Naive thymus-derived CD8-positive, alpha-beta T cell (primary cell): ENCODE data around the gene SLC11A2. TPM values are rescaled to one million over a fixed set of nuclear protein-coding genes. Genes with fewer than 3 reads are reported as not detected.
"Not testable (repeated sequence)": the region's sequence is repeated elsewhere in the genome, so short reads cannot be mapped to it uniquely, and the experiment has no call there.

ENCODE experiments used
- ATAC-seq, 2 donors: fragments of 150-1000 bp; cut with Tn5 transposase in 1 of 2; sonication (Bioruptor Pico), chemical (Tn5 transposase) in 1 of 2; 1 replicate in 1 of 2; 2 replicates in 1 of 2; pipeline ENCODE4 v1.10.0; 2021; ENCODE audit warnings: mild to moderate bottlenecking in 2 of 2, moderate library complexity in 2 of 2
- POLR2A ChIA-PET: fragments of 350-600 bp; sonication (Branson Sonifier 250); formaldehyde crosslinking; loops from one replicate; lab custom pipeline; 2021; ENCODE audit warnings: antibody characterized with exemption; lab: Charles Lee
- DNase-seq, 10 donors: peaks; one replicate each; pipeline versions ENCODE4 v3.0.0 to v3.0.0-alpha.2; 2020 to 2022
- H3K27ac Mint-ChIP-seq, 10 donors: one replicate each; pipeline ENCODE4 v1.8.0; 2020 to 2022; ENCODE audit warnings: mild to moderate bottlenecking in 10 of 10, mixed read lengths in 10 of 10, moderate library complexity in 4 of 10, inconsistent platforms in 1 of 10
- H3K27me3 Mint-ChIP-seq, 5 donors: one replicate each; pipeline ENCODE4 v1.8.0; 2021 to 2022; ENCODE audit warnings: mixed read lengths in 5 of 5
- H3K36me3 Mint-ChIP-seq, 3 donors: one replicate each; pipeline ENCODE4 v1.8.0; 2020 to 2022; ENCODE audit warnings: mixed read lengths in 3 of 3, mild to moderate bottlenecking in 2 of 3, inconsistent platforms in 1 of 3
- H3K4me1 Mint-ChIP-seq, 4 donors: one replicate each; pipeline ENCODE4 v1.8.0; 2021 to 2022; ENCODE audit warnings: mixed read lengths in 4 of 4
- H3K4me3 Mint-ChIP-seq, 10 donors: one replicate each; pipeline ENCODE4 v1.8.0; 2020 to 2022; ENCODE audit warnings: mild to moderate bottlenecking in 10 of 10, mixed read lengths in 10 of 10, moderate library complexity in 6 of 10, inconsistent platforms in 1 of 10
- H3K9me3 Mint-ChIP-seq, 9 donors: one replicate each; pipeline ENCODE4 v1.8.0; 2020 to 2022; ENCODE audit warnings: mixed read lengths in 9 of 9, mild to moderate bottlenecking in 3 of 9, inconsistent platforms in 1 of 9, moderate library complexity in 1 of 9
- polyA plus RNA-seq, 3 donors: library from polyadenylated mRNA; unstranded; fragments of 300-500 nt; fragmentation: Illumina TruSeq; gene quantifications; one replicate each; pipeline ENCODE4 v1.2.3, GENCODE V29; 2021
- total RNA-seq, 8 experiments: library from RNA in 2 of 8; stranded (reverse) in 2 of 8; gene quantifications; one replicate each; pipeline ENCODE4 v1.2.3 and lab custom pipeline; 2021 to 2026

The SLC11A2 gene
- total and polyA plus RNA-seq, 5 experiments from 2014 or later: 6.9 to 70.2 (median 17.2) TPM

DNA sequence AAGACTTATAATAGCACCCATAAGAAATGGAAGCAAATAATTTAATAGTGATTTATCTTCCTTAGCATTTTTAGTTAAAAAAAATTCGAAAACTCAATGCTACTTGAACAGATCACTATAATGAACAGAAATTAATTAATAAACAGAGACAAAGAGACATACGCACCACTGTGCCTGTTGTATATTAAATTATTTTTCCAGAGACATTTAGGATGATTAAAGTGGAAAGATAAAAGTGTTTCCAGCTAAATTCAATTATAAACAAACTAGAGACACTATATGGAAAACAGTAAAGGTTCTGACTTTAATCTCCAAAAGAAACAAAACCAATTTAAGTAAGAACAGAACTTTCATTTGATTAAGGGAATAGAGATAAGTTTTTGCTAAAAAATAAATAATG, 70.5 kb downstream of the SLC11A2 start:
- peaks cover 0 to 3% (median 0%) of the 10 kb centered on the region in 3 donors for H3K36me3 Mint-ChIP-seq
- H3K4me1 Mint-ChIP-seq: peaks cover 2 to 9% (median 8%) of the 10 kb centered on the region in 4 donors
- no peak overlapping the region for H3K4me3 Mint-ChIP-seq
- no peak for DNase-seq
- no peak overlapping the region for H3K27ac Mint-ChIP-seq
- ATAC-seq: no peak
- H3K27me3 Mint-ChIP-seq: no peaks in the 10 kb centered on the region
- no peaks in the 10 kb centered on the region for H3K9me3 Mint-ChIP-seq
- POLR2A ChIA-PET: no interaction called here

GRCh38 chr12:50955288-50955687, 70.9 kb downstream of the SLC11A2 start:
- H3K36me3 Mint-ChIP-seq: peaks cover 0 to 3% (median 0%) of the 10 kb centered on the region in 3 donors
- POLR2A ChIA-PET: no interaction called here
- H3K27me3 Mint-ChIP-seq: no peaks in the 10 kb centered on the region
- no peak overlapping the region for H3K4me3 Mint-ChIP-seq
- no peak for DNase-seq
- H3K9me3 Mint-ChIP-seq: no peaks in the 10 kb centered on the region
- ATAC-seq: no peak
- H3K27ac Mint-ChIP-seq: no peak overlapping the region
- peaks cover 0 to 5% (median 4%) of the 10 kb centered on the region in 4 donors for H3K4me1 Mint-ChIP-seq

DNA sequence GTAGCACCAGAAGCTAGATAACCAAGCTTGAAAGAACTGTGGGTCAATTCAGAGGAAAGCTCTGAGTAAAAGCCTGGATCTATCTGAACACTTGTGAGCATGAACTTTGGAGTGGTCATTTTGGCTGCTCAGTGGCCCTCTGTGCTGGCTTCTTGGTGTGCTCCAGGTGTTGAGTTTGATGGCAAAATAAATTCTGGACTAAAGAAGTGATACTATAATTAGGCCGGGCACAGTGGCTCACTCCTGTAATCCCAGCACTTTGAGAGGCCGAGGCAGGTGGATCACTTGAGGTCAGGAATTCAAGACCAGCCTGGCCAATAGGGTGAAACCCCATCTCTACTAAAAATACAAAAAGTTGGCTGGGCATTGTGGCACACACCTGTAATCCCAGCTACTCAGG, 71.4 kb downstream of the SLC11A2 start:
- H3K4me1 Mint-ChIP-seq, ATAC-seq, DNase-seq, H3K27me3 Mint-ChIP-seq, H3K9me3 Mint-ChIP-seq, H3K36me3 Mint-ChIP-seq, H3K4me3 Mint-ChIP-seq, POLR2A ChIA-PET: not testable (repeated sequence)
- H3K27ac Mint-ChIP-seq: peak overlapping the region in 1 of 10 donors; percentile 43

DNA sequence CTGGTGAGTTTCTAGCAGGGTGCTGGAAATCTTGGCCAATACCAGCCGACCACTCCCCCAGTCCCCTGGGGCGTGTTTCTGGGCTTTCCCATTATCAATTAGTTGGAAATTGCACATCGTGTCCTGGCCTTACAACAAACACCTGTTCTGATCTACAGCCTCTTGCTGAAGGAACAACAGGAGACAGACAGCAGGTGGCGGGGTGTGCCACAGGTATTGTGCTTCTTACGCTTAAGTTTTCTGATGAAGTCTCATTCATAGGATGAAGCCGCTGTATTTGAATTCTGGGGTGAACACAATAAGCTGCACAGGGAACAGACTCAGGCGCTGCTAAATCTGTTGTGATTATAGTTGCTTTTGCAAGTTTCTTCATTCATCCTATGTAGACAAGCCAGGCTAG, 73.1 kb downstream of the SLC11A2 start:
- no peak for DNase-seq
- POLR2A ChIA-PET: no interaction called here
- H3K9me3 Mint-ChIP-seq: no peaks in the 10 kb centered on the region
- peaks cover 0 to 2% (median 0%) of the 10 kb centered on the region in 4 donors for H3K4me1 Mint-ChIP-seq
- no peak overlapping the region for H3K4me3 Mint-ChIP-seq
- no peak for ATAC-seq
- peaks cover 0 to 3% (median 2%) of the 10 kb centered on the region in 3 donors for H3K36me3 Mint-ChIP-seq
- H3K27ac Mint-ChIP-seq: no peak overlapping the region
- no peaks in the 10 kb centered on the region for H3K27me3 Mint-ChIP-seq

- no peak within 1 kb of the TSS for H3K27ac Mint-ChIP-seq
- POLR2A ChIA-PET: no interaction called here
- DNase-seq: no peak
- H3K36me3 Mint-ChIP-seq: peaks cover 0 to 3% (median 3%) of the 10 kb centered on the region in 3 donors
- no peak within 1 kb of the TSS for H3K4me3 Mint-ChIP-seq
- peaks cover 0 to 2% (median under 1%) of the 10 kb centered on the region in 4 donors for H3K4me1 Mint-ChIP-seq
- no peaks in the 10 kb centered on the region for H3K27me3 Mint-ChIP-seq
- no peaks in the 10 kb centered on the region for H3K9me3 Mint-ChIP-seq
- no peak for ATAC-seq
Observed at GRCh38 chr12:50952510-50952909, 73.7 kb downstream of the SLC11A2 start, which contains the start of gene HIGD1C. Gene HIGD1C, plus strand, starts transcription at chr12:50952544. Its CDS starts 1,455 bp downstream, at chr12:50953999.

GRCh38 chr12:50951112-50951511, 75.1 kb downstream of the SLC11A2 start:
- H3K27me3 Mint-ChIP-seq: no peaks in the 10 kb centered on the region
- no peak for ATAC-seq
- H3K4me1 Mint-ChIP-seq: peaks cover 0 to 2% (median under 1%) of the 10 kb centered on the region in 4 donors
- no peak overlapping the region for H3K4me3 Mint-ChIP-seq
- no peak for DNase-seq
- H3K36me3 Mint-ChIP-seq: peaks cover 0 to 3% (median 3%) of the 10 kb centered on the region in 3 donors
- POLR2A ChIA-PET: no interaction called here
- no peaks in the 10 kb centered on the region for H3K9me3 Mint-ChIP-seq
- no peak overlapping the region for H3K27ac Mint-ChIP-seq

- Mint-ChIP-seq H3K36me3 (peaks cover 0 to 3% (median 3%) of the 10 kb centered on the region in 3 donors), H3K4me1 (peaks cover 0 to 2% (median under 1%) of the 10 kb centered on the region in 4 donors), H3K9me3 (no peaks in the 10 kb centered on the region), H3K27ac (no peak overlapping the region), H3K4me3 (no peak overlapping the region), H3K27me3 (no peaks in the 10 kb centered on the region)
- no peak for DNase-seq
- ATAC-seq: no peak
- POLR2A ChIA-PET: no interaction called here
Observed at GRCh38 chr12:50949801-50950302, 76.3 kb downstream of the SLC11A2 start.

DNA sequence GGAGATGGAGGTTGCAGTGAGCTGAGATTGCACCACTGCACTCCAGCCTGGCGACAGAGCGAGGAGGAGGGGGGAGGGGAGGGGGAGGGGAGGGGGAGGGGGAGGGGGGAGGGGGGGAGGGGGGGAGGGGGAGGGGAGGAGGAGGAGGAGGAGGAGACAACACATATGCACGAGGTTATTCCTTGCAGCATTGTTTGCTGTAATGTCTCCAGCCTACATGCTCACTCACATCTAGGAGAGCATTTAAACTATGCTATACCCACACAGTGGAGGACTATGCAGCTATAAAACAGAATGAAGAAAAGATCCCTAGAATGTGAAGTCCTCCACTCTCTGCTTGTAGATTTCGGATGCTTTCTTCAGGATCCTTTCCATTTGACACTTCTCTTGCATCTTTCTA, 77.4 kb downstream of the SLC11A2 start:
- Mint-ChIP-seq H3K9me3 (no peaks in the 10 kb centered on the region), H3K4me1 (peaks cover 0 to 2% (median under 1%) of the 10 kb centered on the region in 4 donors)

GRCh38 chr12:50947933-50948626, 78.1 kb downstream of the SLC11A2 start:
- Mint-ChIP-seq H3K27ac (no peak overlapping the region), H3K27me3 (no peaks in the 10 kb centered on the region), H3K4me1 (peaks cover 0 to 2% (median 1%) of the 10 kb centered on the region in 4 donors), H3K36me3 (peaks cover 0 to 3% (median 0%) of the 10 kb centered on the region in 3 donors), H3K4me3 (no peak overlapping the region), H3K9me3 (no peaks in the 10 kb centered on the region)
- DNase-seq (no peak), ATAC-seq (no peak)
- POLR2A ChIA-PET: no interaction called here

More for the DNA sequence above, 77.4 kb downstream of the SLC11A2 start:
- POLR2A ChIA-PET: interaction anchor here (0.7 kb wide), 1 partner anchor 22 kb away, joined by 5 read pairs; no protein-coding TSS in a partner anchor
- Mint-ChIP-seq H3K36me3 (peaks cover 0 to 3% (median 3%) of the 10 kb centered on the region in 3 donors), H3K27ac (peak overlapping the region in 1 of 10 donors; percentile 89), H3K4me3 (no peak overlapping the region), H3K27me3 (no peaks in the 10 kb centered on the region)
- ATAC-seq (no peak), DNase-seq (no peak)

GRCh38 chr12:50937653-50938052, 88.5 kb downstream of the SLC11A2 start:
- ATAC-seq (no peak), DNase-seq (no peak)
- H3K9me3 Mint-ChIP-seq: peaks cover 0 to 14% (median 0%) of the 10 kb centered on the region in 9 donors
- H3K27me3 Mint-ChIP-seq: no peaks in the 10 kb centered on the region
- H3K4me3 Mint-ChIP-seq: no peak overlapping the region
- peaks cover 0 to 12% (median 7%) of the 10 kb centered on the region in 3 donors for H3K36me3 Mint-ChIP-seq
- POLR2A ChIA-PET: no interaction called here
- peaks cover 4 to 31% (median 14%) of the 10 kb centered on the region in 4 donors for H3K4me1 Mint-ChIP-seq
- no peak overlapping the region for H3K27ac Mint-ChIP-seq

DNA sequence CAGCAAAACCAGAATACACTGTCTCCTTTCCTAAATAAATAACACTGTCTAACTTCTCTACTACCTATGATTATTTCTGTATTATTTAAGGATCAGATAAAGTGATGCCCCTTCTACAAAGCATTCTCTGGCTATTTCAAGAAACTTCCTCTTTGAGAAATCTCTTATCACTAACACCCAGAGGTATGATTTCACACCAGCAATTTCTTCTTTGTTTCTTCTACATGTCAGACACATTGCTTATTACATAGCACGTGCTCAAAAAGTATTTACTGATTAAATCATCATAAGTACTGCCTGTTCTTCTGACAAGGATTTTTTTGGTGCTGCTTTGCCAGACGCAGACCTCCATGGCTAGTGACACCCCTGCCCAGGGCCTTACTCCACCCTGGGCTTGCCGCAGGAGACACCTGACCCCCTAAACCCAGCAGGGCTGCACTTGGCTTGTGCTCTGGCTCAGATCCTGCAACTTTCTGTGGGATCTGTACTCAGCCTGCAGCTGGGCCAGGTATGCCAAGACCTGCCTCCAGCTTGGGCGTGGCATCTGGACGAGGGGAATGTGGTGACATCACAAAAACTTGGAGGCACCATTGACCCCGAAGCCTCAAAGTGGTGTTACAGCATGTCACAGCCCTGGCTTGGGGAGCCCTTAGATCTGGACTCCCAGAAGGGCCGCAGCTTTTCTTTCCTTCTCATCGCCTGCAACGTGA, 89.2 kb downstream of the SLC11A2 start:
- H3K27me3 Mint-ChIP-seq: no peaks in the 10 kb centered on the region
- ATAC-seq: no peak

DNA sequence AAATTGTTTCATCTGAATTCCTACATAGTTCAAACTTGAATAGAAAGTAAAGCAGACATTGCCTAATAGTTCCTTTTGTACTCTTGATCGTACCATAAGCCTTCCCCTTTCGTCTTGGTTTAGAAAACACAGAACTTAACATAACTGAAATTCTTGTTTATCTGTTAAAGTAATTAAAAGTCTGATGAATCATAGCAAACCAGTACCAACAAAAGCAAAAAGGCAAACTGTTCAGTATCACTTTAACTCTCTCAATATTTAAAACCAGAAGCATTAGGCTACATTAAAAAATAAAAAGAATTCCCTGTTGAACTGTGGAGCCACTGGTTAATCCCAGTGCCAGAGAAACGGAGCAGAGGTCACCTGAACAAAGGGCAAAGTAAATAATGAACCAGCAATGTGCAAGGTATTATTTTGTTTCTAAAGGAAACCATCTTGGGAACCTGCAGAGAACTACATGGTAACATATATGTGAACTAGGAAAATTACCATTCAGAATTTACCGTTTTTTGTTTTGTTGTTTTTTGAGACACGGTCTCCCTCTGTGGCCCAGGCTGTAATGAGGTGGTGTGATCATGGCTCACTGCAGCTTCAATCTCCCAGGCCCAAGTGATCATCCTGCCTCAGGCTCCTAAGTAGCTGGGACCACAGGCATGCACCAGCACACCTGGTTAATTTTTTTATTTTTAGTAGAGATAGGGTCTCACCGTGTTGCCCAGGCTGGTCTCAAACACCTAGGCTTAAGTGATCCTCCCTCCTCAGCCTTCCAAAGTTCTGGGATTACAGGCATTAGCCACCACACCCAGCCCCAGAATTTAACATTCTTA, 91.0 kb downstream of the SLC11A2 start:
- peaks cover 0 to 14% (median 0%) of the 10 kb centered on the region in 9 donors for H3K9me3 Mint-ChIP-seq
- no peaks in the 10 kb centered on the region for H3K27me3 Mint-ChIP-seq
- H3K36me3 Mint-ChIP-seq: peaks cover 0 to 16% (median 16%) of the 10 kb centered on the region in 3 donors
- DNase-seq: no peak
- POLR2A ChIA-PET: no interaction called here
- H3K4me1 Mint-ChIP-seq: peaks cover 4 to 36% (median 15%) of the 10 kb centered on the region in 4 donors
- no peak overlapping the region for H3K4me3 Mint-ChIP-seq
- ATAC-seq: no peak
- H3K27ac Mint-ChIP-seq: peak overlapping the region in 2 of 10 donors; percentile 22 to 29

More for the DNA sequence above, 89.2 kb downstream of the SLC11A2 start:
- H3K9me3 Mint-ChIP-seq: peaks cover 0 to 14% (median 0%) of the 10 kb centered on the region in 9 donors
- peak overlapping the region in 3 of 10 donors; percentile 0 to 41 (median 35) for H3K27ac Mint-ChIP-seq
- H3K4me1 Mint-ChIP-seq: peaks cover 4 to 38% (median 15%) of the 10 kb centered on the region in 4 donors
- POLR2A ChIA-PET: no interaction called here
- DNase-seq: no peak
- H3K36me3 Mint-ChIP-seq: peaks cover 0 to 12% (median 7%) of the 10 kb centered on the region in 3 donors
- H3K4me3 Mint-ChIP-seq: no peak overlapping the region
